CD4-positive, alpha-beta T cell (primary cell): Measurements from ENCODE around the gene UBE2E1. TPM values are rescaled to one million over a fixed set of nuclear protein-coding genes. Genes with fewer than 3 reads are reported as not detected.
A peak's percentile ranks its signal among the peaks of the same experiment; 100 is the strongest.

ENCODE experiments used
- ATAC-seq: fragments of 200-7000 bp; cut with Tn5 transposase; one replicate; pipeline ENCODE4 v1.10.0; 2022; ENCODE audit warnings: mild to moderate bottlenecking; ENCODE audit not compliant: poor library complexity
- CTCF ChIA-PET: fragments of 350-600 bp; sonication (Branson Sonifier 250); formaldehyde crosslinking; loops from one replicate; lab custom pipeline; 2021; ENCODE audit warnings: antibody characterized with exemption, inconsistent platforms; lab: Charles Lee
- POLR2A ChIA-PET: fragments of 350-600 bp; sonication (Branson Sonifier 250); formaldehyde crosslinking; loops from one replicate; lab custom pipeline; 2021; ENCODE audit warnings: antibody characterized with exemption, inconsistent platforms; lab: Charles Lee
- DNase-seq, 14 experiments: peaks; one replicate each; pipeline ENCODE4 v3.0.0-alpha.2; 2013 to 2020; ENCODE audit warnings: mixed read lengths in 2 of 14
- H3K27ac ChIP-seq, 2 donors: one replicate each; pipeline versions ENCODE4 v1.5.1 to v1.7.0; 2013; ENCODE audit warnings: low read length in 2 of 2, low read depth in 1 of 2, mild to moderate bottlenecking in 1 of 2
- H3K27me3 ChIP-seq, 2 experiments: 1 replicate in 1 of 2; 2 replicates in 1 of 2; pipeline versions ENCODE4 v1.6.1 to v1.7.0; 2013; ENCODE audit warnings: low read length in 2 of 2, control low read depth in 1 of 2, mild to moderate bottlenecking in 1 of 2, moderate library complexity in 1 of 2; ENCODE audit not compliant: insufficient read depth in 2 of 2, control insufficient read depth in 1 of 2
- H3K36me3 ChIP-seq: one replicate; pipeline ENCODE4 v1.6.1; 2013; ENCODE audit warnings: low read length, control low read depth; ENCODE audit not compliant: insufficient read depth
- H3K4me1 ChIP-seq: one replicate; pipeline ENCODE4 v1.6.1; 2013; ENCODE audit warnings: low read length, control low read depth; ENCODE audit not compliant: insufficient read depth
- H3K4me3 ChIP-seq: one replicate; pipeline ENCODE4 v1.5.1; 2013; ENCODE audit warnings: mild to moderate bottlenecking, low read length, moderate library complexity
- H3K9me3 ChIP-seq, 2 experiments: 1 replicate in 1 of 2; 2 replicates in 1 of 2; pipeline versions ENCODE4 v1.6.1 to v1.7.0; 2013; ENCODE audit warnings: low read length in 2 of 2, mild to moderate bottlenecking in 2 of 2, control low read depth in 1 of 2, moderate library complexity in 1 of 2; ENCODE audit not compliant: control insufficient read depth in 1 of 2, insufficient read depth in 1 of 2
- H3K27ac Mint-ChIP-seq: one replicate; pipeline ENCODE4 v1.8.0; 2020; ENCODE audit warnings: mixed read lengths
- H3K27me3 Mint-ChIP-seq: one replicate; pipeline ENCODE4 v1.8.0; 2021; ENCODE audit warnings: mixed read lengths
- H3K36me3 Mint-ChIP-seq: one replicate; pipeline ENCODE4 v1.8.0; 2021; ENCODE audit warnings: low read depth, mixed read lengths
- H3K4me1 Mint-ChIP-seq: one replicate; pipeline ENCODE4 v1.8.0; 2021; ENCODE audit warnings: low read depth, mixed read lengths
- H3K4me3 Mint-ChIP-seq: one replicate; pipeline ENCODE4 v1.8.0; 2020; ENCODE audit warnings: mild to moderate bottlenecking, mixed read lengths
- H3K9me3 Mint-ChIP-seq: one replicate; pipeline ENCODE4 v1.8.0; 2020; ENCODE audit warnings: mixed read lengths
- CTCF ChIP-seq: fragments of 200-600 bp; IDR thresholded peaks from one replicate; pipeline ENCODE4 v1.8.0; 2022; ENCODE audit warnings: antibody characterized with exemption, mild to moderate bottlenecking
- intact Hi-C, 2 experiments: fragments of 100-400 bp; cut with DNase I in 1 of 2; cut with micrococcal nuclease in 1 of 2; formaldehyde crosslinking; loops; one replicate each; pipeline versions ENCODE4 v1.15.1 to v1.9.0; 2023 to 2025; cut with DNase I, micrococcal nuclease
- total RNA-seq, 174 experiments: library from RNA in 2 of 174; stranded (reverse) in 2 of 174; gene quantifications; one replicate each; pipeline ENCODE4 v1.2.3 and lab custom pipeline; 2021 to 2026

The UBE2E1 gene
- total RNA-seq, 2 experiments from 2014 or later: 49.8 to 52.2 TPM

- H3K9me3 Mint-ChIP-seq: no peaks in the 10 kb centered on the region
- no peak overlapping the region for H3K4me3 Mint-ChIP-seq
- H3K36me3 Mint-ChIP-seq: peaks cover 38% of the 10 kb centered on the region
- ChIA-PET POLR2A (no interaction called here), CTCF (interaction anchor here (0.7 kb wide), 1 partner anchor 14 kb away, joined by 3 read pairs; no protein-coding TSS in a partner anchor)
- H3K27me3 ChIP-seq: no peaks in the 10 kb centered on the region
- DNase-seq (no peak), ATAC-seq (no peak)
- peaks cover 12% of the 10 kb centered on the region for H3K36me3 ChIP-seq
- intact Hi-C loops: loop anchor here in 1 of 2 experiments (10.0 kb wide), 1 partner anchor 1872 kb away; the partner anchor contains the start of gene NGLY1
- peaks cover 18% of the 10 kb centered on the region for H3K4me1 ChIP-seq
- no peak overlapping the region for H3K27ac ChIP-seq
- H3K27ac Mint-ChIP-seq: no peak overlapping the region
- no peaks in the 10 kb centered on the region for H3K27me3 Mint-ChIP-seq
- TF ChIP-seq CTCF: no peak
- no peaks in the 10 kb centered on the region for H3K9me3 ChIP-seq
- no peak overlapping the region for H3K4me3 ChIP-seq
- H3K4me1 Mint-ChIP-seq: peaks cover 37% of the 10 kb centered on the region
Observed at GRCh38 chr3:23913182-23913581, 107.4 kb downstream of the UBE2E1 start.

GRCh38 chr3:23913873-23914743, 108.4 kb downstream of the UBE2E1 start:
- DNase-seq (no peak), ATAC-seq (no peak)
- H3K27me3 ChIP-seq: no peaks in the 10 kb centered on the region
- H3K4me3 ChIP-seq: no peak overlapping the region
- ChIA-PET POLR2A (no interaction called here), CTCF (interaction anchor here (0.7 kb wide), 1 partner anchor 13 kb away, joined by 3 read pairs; no protein-coding TSS in a partner anchor)
- TF ChIP-seq CTCF: no peak
- Mint-ChIP-seq H3K27me3 (no peaks in the 10 kb centered on the region), H3K27ac (no peak overlapping the region), H3K9me3 (no peaks in the 10 kb centered on the region), H3K4me1 (peaks cover 46% of the 10 kb centered on the region), H3K4me3 (peak overlapping the region; percentile 47), H3K36me3 (peaks cover 38% of the 10 kb centered on the region)
- no peaks in the 10 kb centered on the region for H3K9me3 ChIP-seq
- H3K4me1 ChIP-seq: peaks cover 27% of the 10 kb centered on the region
- no peak overlapping the region for H3K27ac ChIP-seq
- intact Hi-C loops: loop anchor here in 1 of 2 experiments (10.0 kb wide), 1 partner anchor 1871 kb away; the partner anchor contains the start of gene NGLY1
- peaks cover 16% of the 10 kb centered on the region for H3K36me3 ChIP-seq

GRCh38 chr3:23915537-23916108, 109.9 kb downstream of the UBE2E1 start:
- peaks cover 43% of the 10 kb centered on the region for H3K36me3 Mint-ChIP-seq
- intact Hi-C loops: loop anchor here in 1 of 2 experiments (5.0 to 10.0 kb wide), 2 partner anchors 108 to 1869 kb away; partner anchors contain the start of genes NGLY1 and UBE2E1
- peak overlapping the region; percentile 94 for H3K4me3 ChIP-seq

More at GRCh38 chr3:23915537-23916108, 109.9 kb downstream of the UBE2E1 start:
- H3K9me3 Mint-ChIP-seq: no peaks in the 10 kb centered on the region
- H3K4me1 Mint-ChIP-seq: peaks cover 62% of the 10 kb centered on the region
- ATAC-seq (no peak), DNase-seq (no peak)
- Histone ChIP-seq H3K27me3 (no peaks in the 10 kb centered on the region), H3K36me3 (peaks cover 28% of the 10 kb centered on the region), H3K9me3 (no peaks in the 10 kb centered on the region), H3K4me1 (peaks cover 29% of the 10 kb centered on the region), H3K27ac (no peak overlapping the region)
- ChIA-PET CTCF (interaction anchor here (1.6 kb wide), 1 partner anchor 33 kb away, joined by 7 read pairs; no protein-coding TSS in a partner anchor), POLR2A (interaction anchor here (1.1 to 3.5 kb wide), 11 partner anchors 9 to 1868 kb away, joined by 5 to 95 read pairs (median 16); partner anchors contain the start of gene NGLY1)
- no peaks in the 10 kb centered on the region for H3K27me3 Mint-ChIP-seq
- H3K4me3 Mint-ChIP-seq: peak overlapping the region; percentile 99
- no peak for TF ChIP-seq CTCF
- H3K27ac Mint-ChIP-seq: peak overlapping the region; percentile 98
